Upper lobe of left lung (tissue), 4 donors: Measurements from ENCODE around the gene SHD.

Experiments
- EP300 ChIP-seq, 4 donors: sonication (generic); formaldehyde crosslinking; IDR thresholded peaks; one replicate each; pipeline ENCODE4 v1.5.1; 2017; ENCODE audit warnings: antibody characterized with exemption in 4 of 4, control low read depth in 2 of 4
- POLR2A ChIP-seq, 4 donors: fragments of 450-650 bp; IDR thresholded peaks; one replicate each; pipeline ENCODE4 v1.5.1; 2016 to 2017; ENCODE audit warnings: antibody characterized with exemption in 4 of 4, mild to moderate bottlenecking in 2 of 4
- POLR2AphosphoS5 ChIP-seq, 2 donors: sonication (generic); formaldehyde crosslinking; IDR thresholded peaks; one replicate each; pipeline ENCODE4 v1.5.1; 2017; ENCODE audit warnings: antibody characterized with exemption in 2 of 2
- TF ChIP-seq, protein P1 (sequence below), 6 experiments: fragments of 450-650 bp in 4 of 6; fragments of 200-600 bp in 2 of 6; sonication (generic) in 2 of 6; IDR thresholded peaks; one replicate each; pipeline ENCODE4 v1.5.1; 2016 to 2019; ENCODE audit warnings: antibody characterized with exemption in 6 of 6

DNA sequence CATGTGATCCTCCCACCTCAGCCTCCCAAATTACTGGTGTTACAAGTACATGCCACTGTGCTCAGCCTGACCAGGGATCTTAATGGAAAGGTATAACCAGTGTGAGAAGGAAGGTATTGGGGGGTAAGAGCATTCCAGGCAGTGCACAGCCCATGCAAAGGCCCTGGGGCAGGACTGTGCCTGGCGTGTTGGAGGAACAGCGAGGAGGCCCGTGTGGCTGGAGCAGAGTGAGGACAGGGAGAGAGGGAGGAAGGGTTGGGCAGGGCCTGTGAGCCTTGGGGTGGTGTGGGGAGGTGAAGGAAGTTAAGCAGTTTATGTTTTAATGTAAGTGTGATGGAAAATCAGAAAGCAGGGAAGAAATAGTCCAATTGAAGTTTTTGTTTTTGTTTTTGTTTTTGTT, 21.5 kb downstream of the SHD start:
- TF ChIP-seq POLR2A (IDR thresholded peaks at IDR 0.05) (no peak), EP300 (IDR thresholded peaks at IDR 0.05) (no peak), POLR2AphosphoS5 (IDR thresholded peaks at IDR 0.05) (no peak)
- TF ChIP-seq, protein P1, sequence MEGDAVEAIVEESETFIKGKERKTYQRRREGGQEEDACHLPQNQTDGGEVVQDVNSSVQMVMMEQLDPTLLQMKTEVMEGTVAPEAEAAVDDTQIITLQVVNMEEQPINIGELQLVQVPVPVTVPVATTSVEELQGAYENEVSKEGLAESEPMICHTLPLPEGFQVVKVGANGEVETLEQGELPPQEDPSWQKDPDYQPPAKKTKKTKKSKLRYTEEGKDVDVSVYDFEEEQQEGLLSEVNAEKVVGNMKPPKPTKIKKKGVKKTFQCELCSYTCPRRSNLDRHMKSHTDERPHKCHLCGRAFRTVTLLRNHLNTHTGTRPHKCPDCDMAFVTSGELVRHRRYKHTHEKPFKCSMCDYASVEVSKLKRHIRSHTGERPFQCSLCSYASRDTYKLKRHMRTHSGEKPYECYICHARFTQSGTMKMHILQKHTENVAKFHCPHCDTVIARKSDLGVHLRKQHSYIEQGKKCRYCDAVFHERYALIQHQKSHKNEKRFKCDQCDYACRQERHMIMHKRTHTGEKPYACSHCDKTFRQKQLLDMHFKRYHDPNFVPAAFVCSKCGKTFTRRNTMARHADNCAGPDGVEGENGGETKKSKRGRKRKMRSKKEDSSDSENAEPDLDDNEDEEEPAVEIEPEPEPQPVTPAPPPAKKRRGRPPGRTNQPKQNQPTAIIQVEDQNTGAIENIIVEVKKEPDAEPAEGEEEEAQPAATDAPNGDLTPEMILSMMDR (IDR thresholded peaks at IDR 0.05), result no peak
